GM12878 (cell line): Measurements from ENCODE around the gene SLC35E3. TPM values are rescaled to one million over a fixed set of nuclear protein-coding genes. Genes with fewer than 3 reads are reported as not detected.
"Not testable (repeated sequence)": the region's sequence is repeated elsewhere in the genome, so short reads cannot be mapped to it uniquely, and the experiment has no call there.

Experiments used
- ATAC-seq: fragments of 200-7000 bp; cut with Tn5 transposase; 3 replicates; pipeline ENCODE4 v1.9.1; 2020; ENCODE audit warnings: mild to moderate bottlenecking, moderate library complexity
- BruUV-seq: library from RNA; stranded (reverse); fragments of 400-500 nt; replicated peaks from 2 replicates; lab custom pipeline; 2021; lab: Mats Ljungman, UMichigan
- CTCF ChIA-PET: fragments of 300-600 bp; sonication (Branson Sonifier 250); formaldehyde crosslinking; extraction: SDS; loops from one replicate; lab custom pipeline; 2021; ENCODE audit warnings: inconsistent platforms; lab: Yijun Ruan, JAX
- POLR2A ChIA-PET: fragments of 350-600 bp; formaldehyde crosslinking; extraction: SDS; loops from one replicate; lab custom pipeline; 2021; ENCODE audit warnings: inconsistent platforms; lab: Charles Lee
- RAD21 ChIA-PET: fragments of 300-600 bp; sonication (Branson Sonifier 250); formaldehyde crosslinking; loops from one replicate; lab custom pipeline; 2023; ENCODE audit warnings: antibody characterized with exemption; ENCODE audit not compliant: unreplicated experiment; lab: Charles Lee
- SMC1A ChIA-PET: fragments of 300-600 bp; sonication (Branson Sonifier 250); formaldehyde crosslinking; loops from one replicate; lab custom pipeline; 2023; ENCODE audit not compliant: unreplicated experiment, uncharacterized antibody; lab: Charles Lee
- DNase-seq: peaks from one replicate; pipeline ENCODE4 v3.0.0-alpha.2; 2011; ENCODE audit warnings: low read depth, low spot score
- FAIRE-seq: peaks from 3 replicates; lab custom pipeline; 2011; peaks lifted over from hg19 to GRCh38; lab: Jason Lieb, UNC
- H2AFZ ChIP-seq: 2 replicates; pipeline ENCODE4 v1.6.0; 2011; ENCODE audit warnings: low read depth, low read length, control low read depth; ENCODE audit not compliant: control insufficient read depth
- H3K27ac ChIP-seq: 2 replicates; pipeline ENCODE4 v1.5.1; 2011; ENCODE audit warnings: control low read depth; ENCODE audit not compliant: control insufficient read depth, insufficient read depth
- H3K27me3 ChIP-seq, 2 experiments: replicated peaks in 1 of 2; 2 replicates each; pipeline versions ENCODE4 v1.6.0 to v1.6.1; 2011; ENCODE audit warnings: low read length in 1 of 2; ENCODE audit not compliant: control insufficient read depth in 2 of 2, insufficient read depth in 2 of 2
- H3K36me3 ChIP-seq, 2 experiments: 2 replicates each; pipeline ENCODE4 v1.5.1; 2011; ENCODE audit warnings: low read length in 1 of 2; ENCODE audit not compliant: control insufficient read depth in 2 of 2, insufficient read depth in 2 of 2
- H3K4me1 ChIP-seq: 2 replicates; pipeline ENCODE4 v1.6.1; 2011; ENCODE audit warnings: mild to moderate bottlenecking, low read length, moderate library complexity, mixed read lengths; ENCODE audit not compliant: control insufficient read depth, insufficient read depth
- H3K4me2 ChIP-seq: 2 replicates; pipeline ENCODE4 v1.6.0; 2011; ENCODE audit warnings: control low read depth; ENCODE audit not compliant: control insufficient read depth, insufficient read depth
- H3K4me3 ChIP-seq: fragments of 200-600 bp; sonication (generic); 2 replicates; pipeline ENCODE4 v1.5.1; 2016
- H3K79me2 ChIP-seq: 2 replicates; pipeline ENCODE4 v1.6.0; 2011; ENCODE audit warnings: low read length; ENCODE audit not compliant: control insufficient read depth, insufficient read depth
- H3K9ac ChIP-seq: 2 replicates; pipeline ENCODE4 v1.8.0; 2011; ENCODE audit warnings: low read length, control low read depth, mixed read lengths; ENCODE audit not compliant: control insufficient read depth, insufficient read depth
- H3K9me3 ChIP-seq: replicated peaks from 3 replicates; pipeline ENCODE4 v1.5.1; 2011; ENCODE audit warnings: mild to moderate bottlenecking, low read length; ENCODE audit not compliant: control insufficient read depth, insufficient read depth
- H4K20me1 ChIP-seq: 2 replicates; pipeline ENCODE4 v1.6.0; 2011; ENCODE audit not compliant: control insufficient read depth, insufficient read depth
- MLLT1 ChIP-seq: fragments of 450-650 bp; IDR thresholded peaks from 2 replicates; pipeline ENCODE4 v1.6.1; 2016; ENCODE audit warnings: mild to moderate bottlenecking
- POLR2AphosphoS5 ChIP-seq: IDR thresholded peaks from 2 replicates; pipeline ENCODE4 v1.6.1; 2011; ENCODE audit warnings: mild to moderate bottlenecking, low read length, inconsistent platforms
- WGBS: methylation state at CpG from one replicate; pipeline ENCODE4 v1.1.6; 2016; ENCODE audit warnings: low lambda C conversion rate; ENCODE audit not compliant: insufficient replicate concordance, insufficient coverage; ENCODE audit errors: missing lambda C conversion rate; 5-methylcytosine and 5-hydroxymethylcytosine counted together
- in situ Hi-C: fragments of 300-500 bp; cut with MboI; formaldehyde crosslinking; loops from 9 replicates; pipeline ENCODE4 v1.14.3; 2018; ENCODE audit warnings: mixed read lengths
- intact Hi-C: fragments of 100-400 bp; cut with micrococcal nuclease; formaldehyde crosslinking; loops from one replicate; pipeline ENCODE4 v1.14.2; 2022; ENCODE audit not compliant: unreplicated experiment
- polyA plus RNA-seq, 11 experiments: library from polyadenylated mRNA; depleted of rRNA in 4 of 11; unstranded in 6 of 11; stranded (reverse) in 5 of 11; fragments of >200 nt; fragmentation: Nextera tagmentation in 4 of 11; fragmentation: Illumina TruSeq in 1 of 11; extraction: Ambion mirVana in 4 of 11; extraction: Trizol in 1 of 11; gene quantifications; 1 replicate in 1 of 11; 2 replicates in 10 of 11; pipeline versions ENCODE4 v1.2.1 to v1.2.3, GENCODE V29; 2011 to 2016; ENCODE audit warnings: inconsistent platforms in 2 of 11, missing spikeins in 2 of 11, low read depth in 1 of 11
- total RNA-seq, 4 experiments: library from RNA; depleted of rRNA in 3 of 4; stranded (reverse); fragments of >200 nt in 3 of 4; fragmentation: Illumina TruSeq in 1 of 4; extraction: Trizol in 1 of 4; gene quantifications; 2 replicates each; pipeline versions ENCODE4 v1.2.1 to v1.2.3, GENCODE V29; 2013 to 2021

Gene SLC35E3
- total and polyA plus RNA-seq, 10 of the 15 experiments (the other 5 are each of a cell fraction or from before 2014, with no cell fraction given) = 3.6 to 19.8 (median 6.1) TPM

GRCh38 chr12:68811573-68811972 lies 65.6 kb downstream of the SLC35E3 start:
- CTCF ChIA-PET = interaction anchor here (0.6 to 12.4 kb wide), 6 partner anchors 20 to 574 kb away, joined by 3 to 156 read pairs (median 3); no protein-coding TSS in a partner anchor
- H3K4me3 ChIP-seq = peak overlapping the region; percentile 51
- ATAC-seq, H3K9ac ChIP-seq, H3K4me1 ChIP-seq, H3K27ac ChIP-seq, H3K9me3 ChIP-seq, in situ Hi-C loops, H2AFZ ChIP-seq, intact Hi-C loops, H4K20me1 ChIP-seq, DNase-seq, H3K27me3 ChIP-seq, FAIRE-seq: not testable (repeated sequence)
- TF ChIP-seq MLLT1 = 0 out of 2 replicates have a peak, but pooled peaks have one; percentile 13
- TF ChIP-seq POLR2AphosphoS5 = 0 out of 2 replicates have a peak, but pooled peaks have one; percentile 7
- POLR2A ChIA-PET = interaction anchor here (0.7 to 1.3 kb wide), 3 partner anchors 14 to 260 kb away, joined by 3 to 5 read pairs (median 3); no protein-coding TSS in a partner anchor
- peak overlapping the region; percentile 44; the same call in 1 of the 2 replicates for H3K4me2 ChIP-seq
- BruUV-seq = TSS peak; percentile 4
- SMC1A ChIA-PET = interaction anchor here (0.8 to 5.0 kb wide), 6 partner anchors 8 to 436 kb away, joined by 3 to 22 read pairs (median 4); partner anchors contain the start of gene SLC35E3
- RAD21 ChIA-PET = interaction anchor here (1.0 kb wide), 1 partner anchor 19 kb away, joined by 3 read pairs; no protein-coding TSS in a partner anchor
- peaks cover 0 to 35% of the 10 kb centered on the region in 2 experiments; a peak in 3 of 4 replicates for H3K36me3 ChIP-seq
- WGBS = 93% methylated on average over 6 of the region's 6 CpGs
- peaks cover 81% of the 10 kb centered on the region for H3K79me2 ChIP-seq
